GM21737 (cell line): ENCODE results near the gene TUT4.

ENCODE experiments used
- ATAC-seq: cut with Tn5 transposase; IDR thresholded peaks from one replicate; pipeline ENCODE4 v1.9.1; 2021; ENCODE audit warnings: mild to moderate bottlenecking, moderate library complexity; ENCODE audit not compliant: unreplicated experiment

TUT4 gene

GRCh38 chr1:52534928-52535764, 17.7 kb downstream of the TUT4 start:
- ATAC-seq, result no peak

DNA sequence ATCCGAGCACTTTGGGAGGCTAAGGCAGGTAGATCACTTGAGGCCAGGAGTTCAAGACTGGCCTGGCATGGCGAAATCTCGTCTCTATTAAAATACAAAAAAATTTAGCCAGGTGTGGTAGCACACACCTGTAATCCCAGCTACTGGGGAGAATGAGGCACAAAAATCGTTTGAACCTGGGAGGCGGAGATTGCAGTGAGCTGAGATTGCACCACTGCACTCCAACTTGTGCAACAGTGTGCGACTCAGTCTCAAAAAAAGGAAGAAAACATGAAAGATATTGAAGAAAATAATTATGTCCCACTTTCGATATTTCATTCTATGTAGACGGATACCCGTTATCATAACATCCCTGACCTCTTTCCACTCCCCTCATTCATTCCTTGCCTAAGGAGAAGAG, 19.2 kb downstream of the TUT4 start:
- ATAC-seq, result no peak

GRCh38 chr1:52532731-52533327, 20.1 kb downstream of the TUT4 start:
- no peak for ATAC-seq

DNA sequence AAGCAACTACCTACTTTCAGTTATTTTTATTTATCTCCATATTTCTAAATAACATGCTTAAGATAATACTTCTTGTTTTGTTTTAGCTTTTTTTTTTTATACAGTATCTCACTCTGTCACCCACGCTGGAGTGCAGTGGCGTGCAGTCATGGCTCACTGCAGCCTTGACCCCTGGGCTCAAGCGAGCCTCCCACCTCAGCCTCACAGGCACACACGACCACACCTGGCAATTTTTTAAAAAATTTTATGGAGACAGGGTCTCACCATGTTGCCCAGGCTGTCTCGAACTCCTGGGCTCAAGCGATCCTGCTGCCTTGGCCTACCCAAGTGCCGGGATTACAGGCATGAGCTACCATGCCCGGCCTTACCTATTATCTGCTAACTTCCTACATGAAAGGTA, 20.6 kb downstream of the TUT4 start:
- no peak for ATAC-seq

GRCh38 chr1:52531249-52531872, 21.5 kb downstream of the TUT4 start:
- no peak for ATAC-seq

DNA sequence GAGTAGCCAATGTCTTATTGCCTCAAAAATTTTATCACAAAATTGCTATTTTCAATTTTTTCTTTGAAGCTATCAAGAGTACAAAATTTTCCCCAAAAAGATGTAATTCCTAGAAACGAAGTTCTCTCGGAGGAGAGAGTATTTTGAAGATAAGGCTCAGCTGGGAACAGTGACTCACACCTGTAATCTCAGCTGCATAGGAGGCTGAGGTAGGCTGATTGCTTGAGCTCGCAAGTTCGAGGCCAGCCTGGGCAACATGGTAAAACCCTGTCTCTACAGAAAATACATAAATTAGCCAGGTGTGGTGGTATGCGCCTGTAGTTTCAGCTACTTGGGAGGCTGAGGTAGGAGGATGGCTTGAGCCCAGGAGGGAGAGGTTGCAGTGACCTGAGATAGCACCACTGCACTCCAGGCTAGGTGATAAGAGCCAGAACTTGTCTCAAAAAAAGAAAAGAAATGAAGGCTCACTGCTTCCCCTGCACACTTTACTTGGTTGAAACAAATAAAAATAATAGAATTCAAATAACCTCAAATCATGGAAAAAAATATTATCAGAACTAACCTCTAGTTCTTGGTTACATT, 22.2 kb downstream of the TUT4 start:
- no peak for ATAC-seq

GRCh38 chr1:52523376-52523775, 29.5 kb downstream of the TUT4 start:
- ATAC-seq, result no peak

- ATAC-seq, result no peak
Observed at GRCh38 chr1:52520148-52520547, 32.7 kb downstream of the TUT4 start.

DNA sequence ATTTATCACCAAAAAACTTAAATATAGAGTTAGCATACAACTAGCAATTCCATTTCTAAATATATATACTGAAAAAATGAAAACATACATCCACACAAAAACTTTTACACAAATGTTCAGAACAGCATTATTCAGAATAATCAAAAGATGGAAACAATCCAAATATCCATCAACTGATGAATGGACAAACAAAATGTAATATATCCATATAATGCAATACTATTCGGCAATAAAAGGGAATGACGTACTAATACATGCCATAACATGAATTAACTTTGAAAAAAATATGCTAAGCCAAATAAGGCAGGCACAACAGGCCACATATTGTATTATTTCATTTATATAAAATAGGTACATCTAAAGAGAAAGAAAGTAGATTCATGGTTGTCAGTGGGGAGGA, 33.9 kb downstream of the TUT4 start:
- no peak for ATAC-seq

DNA sequence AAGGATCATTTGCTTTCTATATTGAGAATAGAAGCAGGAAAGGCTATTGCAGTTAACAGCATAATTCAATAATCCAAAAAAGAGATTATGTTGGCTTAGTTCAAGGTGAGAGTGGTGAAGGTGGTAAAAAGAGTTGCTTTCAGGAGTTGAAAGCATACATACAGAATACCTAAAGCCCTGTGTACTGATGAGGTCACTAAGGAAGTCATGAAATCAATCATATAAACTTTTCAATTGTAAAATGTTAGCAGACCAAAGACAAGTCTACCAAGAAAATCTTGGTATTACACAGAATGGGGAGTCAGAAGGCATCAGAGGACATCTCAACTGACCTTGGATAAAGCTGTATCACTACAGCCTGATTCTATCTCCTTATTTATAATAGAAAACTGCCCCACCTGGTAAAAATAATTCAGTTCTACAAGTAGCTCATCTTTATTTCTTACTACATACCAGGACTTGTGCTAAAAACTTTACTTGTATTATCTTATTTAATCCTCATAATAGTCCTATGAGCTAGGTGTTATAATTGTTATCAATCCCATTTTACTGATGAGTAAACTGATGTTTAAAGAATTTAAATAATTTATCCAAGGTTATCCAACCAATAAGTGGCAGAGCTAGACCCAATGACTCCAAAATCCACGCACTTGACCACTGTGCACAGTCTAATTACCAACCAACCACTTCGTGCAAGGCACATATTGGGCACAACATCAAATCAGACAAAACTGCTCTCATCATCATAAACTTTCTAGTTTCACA, 40.9 kb downstream of the TUT4 start:
- ATAC-seq, result no peak

- ATAC-seq, result no peak
Observed at GRCh38 chr1:52511439-52511838, 41.5 kb downstream of the TUT4 start.

DNA sequence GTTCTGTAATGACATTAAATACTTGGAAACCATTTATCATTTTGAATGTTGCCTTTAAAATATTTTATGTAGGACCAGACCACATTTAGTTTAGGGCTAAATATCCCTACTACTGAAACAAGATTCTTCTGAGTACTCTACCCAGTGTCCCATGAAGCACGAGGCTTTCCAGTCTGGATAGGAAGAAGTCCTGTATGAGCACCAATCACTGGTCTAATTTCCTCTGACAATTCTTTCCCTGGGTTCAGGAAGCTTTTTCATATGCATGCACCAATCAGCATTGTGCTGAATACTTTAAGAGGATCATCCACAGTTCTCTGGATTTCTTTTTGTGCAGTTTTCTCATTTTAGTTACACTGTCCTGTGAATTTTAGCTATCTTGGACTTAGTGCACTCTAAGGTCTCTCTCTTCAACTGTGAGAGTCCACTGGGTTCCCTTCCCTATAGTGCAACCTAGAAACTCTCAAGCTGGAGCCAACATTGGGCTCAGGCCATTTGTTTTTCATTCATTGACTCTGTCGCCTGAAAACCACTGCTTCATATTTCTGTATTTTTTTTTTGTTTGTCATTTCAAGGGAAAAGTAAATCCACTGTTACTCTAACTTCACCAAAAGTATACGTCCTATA, 45.9 kb downstream of the TUT4 start:
- ATAC-seq, result no peak

GRCh38 chr1:52506349-52506748, 46.5 kb downstream of the TUT4 start:
- no peak for ATAC-seq

- no peak for ATAC-seq
Observed at GRCh38 chr1:52504720-52505119, 48.2 kb downstream of the TUT4 start.

DNA sequence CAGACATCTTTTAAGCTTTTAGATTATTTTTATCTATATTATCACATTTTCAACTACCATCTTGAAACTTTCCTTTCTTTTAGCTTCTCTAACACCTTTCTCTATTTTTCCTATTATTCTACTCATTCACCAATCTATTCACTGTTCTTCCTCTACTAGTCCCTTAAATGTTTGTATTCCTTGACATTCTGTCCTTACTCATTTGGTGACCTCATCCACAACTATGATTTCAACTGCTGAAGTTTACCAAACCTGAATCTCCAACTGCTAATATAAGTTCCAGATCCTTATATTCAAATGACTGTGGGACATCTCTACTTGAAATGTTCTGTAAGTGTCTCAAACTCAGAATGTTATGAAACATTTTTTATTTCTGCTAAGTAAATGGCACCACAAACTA, 49.2 kb downstream of the TUT4 start:
- ATAC-seq, result no peak

DNA sequence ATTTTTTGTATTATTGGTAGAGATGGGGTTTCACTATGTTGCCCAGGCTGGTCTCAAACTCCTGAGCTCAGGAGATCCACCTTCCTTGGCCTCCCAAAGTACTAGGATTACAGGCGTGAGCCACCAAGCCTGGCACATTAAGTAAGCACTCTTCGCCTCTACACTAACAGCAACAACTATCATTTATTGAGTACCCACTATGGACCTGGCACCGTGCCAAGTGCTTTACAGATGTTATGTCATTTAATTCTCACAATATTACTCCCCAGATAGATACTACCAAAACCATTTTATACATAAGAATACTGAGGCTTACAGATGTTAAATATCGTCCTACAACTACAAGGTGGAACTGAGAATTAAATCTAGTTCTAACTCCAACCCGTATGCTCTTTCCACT, 50.1 kb downstream of the TUT4 start:
- no peak for ATAC-seq

GRCh38 chr1:52487632-52488031, 65.3 kb downstream of the TUT4 start:
- no peak for ATAC-seq

DNA sequence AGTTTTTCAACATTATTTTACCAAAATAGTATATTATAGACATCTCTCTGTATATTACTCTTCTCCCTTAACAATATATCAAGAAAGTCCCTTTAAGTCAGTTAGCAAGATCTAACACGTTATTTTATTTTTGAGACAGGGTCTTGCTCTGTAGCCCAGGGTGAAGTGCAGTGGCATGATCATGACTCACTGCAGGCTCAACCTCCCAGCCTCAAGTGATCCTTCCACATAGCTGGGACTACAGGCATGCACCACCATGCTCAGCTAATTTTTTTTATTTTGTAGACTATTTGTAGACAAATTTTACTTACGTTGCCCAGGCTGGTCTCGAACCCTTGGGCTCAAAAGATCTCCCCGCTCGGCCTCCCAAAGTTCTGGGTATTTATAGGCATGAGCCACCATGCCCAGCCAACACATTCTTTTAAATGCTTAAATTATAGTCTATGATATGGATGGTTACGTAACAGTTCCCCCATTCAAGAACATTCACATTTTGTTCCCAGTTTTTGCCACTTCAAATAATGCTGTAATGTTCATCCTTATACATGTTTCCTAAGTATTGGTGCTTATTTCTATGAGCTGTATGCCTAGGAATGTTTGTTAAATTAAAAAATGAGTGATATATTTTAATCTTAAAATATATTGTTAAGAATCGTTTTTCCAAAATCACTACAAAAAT, 70.4 kb downstream of the TUT4 start:
- no peak for ATAC-seq

DNA sequence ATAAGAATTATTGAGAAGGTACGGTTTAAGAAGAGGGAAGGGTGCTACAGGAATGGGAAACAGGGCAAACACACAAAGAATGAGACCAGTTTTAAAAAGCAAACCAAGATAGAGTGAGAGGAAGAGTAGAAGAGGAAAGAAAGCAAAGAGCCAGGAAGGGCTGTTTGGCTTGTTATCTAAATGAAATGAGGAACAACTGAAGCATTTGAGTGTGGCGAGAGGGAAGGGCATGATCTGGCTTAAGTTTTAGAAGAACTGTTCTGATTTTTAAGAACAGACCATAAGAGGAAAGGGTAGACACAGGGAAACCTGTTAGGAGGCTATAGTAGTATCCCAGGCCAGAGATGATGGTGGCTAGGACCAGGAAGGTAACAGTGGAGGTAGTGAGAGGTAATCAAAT, 73.8 kb downstream of the TUT4 start:
- no peak for ATAC-seq

GRCh38 chr1:52477876-52478275, 75.0 kb downstream of the TUT4 start:
- ATAC-seq, result no peak
